GM18907 (cell line): ENCODE results near the gene PRELID1.
"Not testable (repeated sequence)": the region's sequence is repeated elsewhere in the genome, so short reads cannot be mapped to it uniquely, and the experiment has no call there.

Experiments
- ATAC-seq: cut with Tn5 transposase; IDR thresholded peaks from one replicate; pipeline ENCODE4 v1.9.1; 2021; ENCODE audit warnings: mild to moderate bottlenecking, moderate library complexity; ENCODE audit not compliant: unreplicated experiment

PRELID1 gene, protein sequence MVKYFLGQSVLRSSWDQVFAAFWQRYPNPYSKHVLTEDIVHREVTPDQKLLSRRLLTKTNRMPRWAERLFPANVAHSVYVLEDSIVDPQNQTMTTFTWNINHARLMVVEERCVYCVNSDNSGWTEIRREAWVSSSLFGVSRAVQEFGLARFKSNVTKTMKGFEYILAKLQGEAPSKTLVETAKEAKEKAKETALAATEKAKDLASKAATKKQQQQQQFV

DNA sequence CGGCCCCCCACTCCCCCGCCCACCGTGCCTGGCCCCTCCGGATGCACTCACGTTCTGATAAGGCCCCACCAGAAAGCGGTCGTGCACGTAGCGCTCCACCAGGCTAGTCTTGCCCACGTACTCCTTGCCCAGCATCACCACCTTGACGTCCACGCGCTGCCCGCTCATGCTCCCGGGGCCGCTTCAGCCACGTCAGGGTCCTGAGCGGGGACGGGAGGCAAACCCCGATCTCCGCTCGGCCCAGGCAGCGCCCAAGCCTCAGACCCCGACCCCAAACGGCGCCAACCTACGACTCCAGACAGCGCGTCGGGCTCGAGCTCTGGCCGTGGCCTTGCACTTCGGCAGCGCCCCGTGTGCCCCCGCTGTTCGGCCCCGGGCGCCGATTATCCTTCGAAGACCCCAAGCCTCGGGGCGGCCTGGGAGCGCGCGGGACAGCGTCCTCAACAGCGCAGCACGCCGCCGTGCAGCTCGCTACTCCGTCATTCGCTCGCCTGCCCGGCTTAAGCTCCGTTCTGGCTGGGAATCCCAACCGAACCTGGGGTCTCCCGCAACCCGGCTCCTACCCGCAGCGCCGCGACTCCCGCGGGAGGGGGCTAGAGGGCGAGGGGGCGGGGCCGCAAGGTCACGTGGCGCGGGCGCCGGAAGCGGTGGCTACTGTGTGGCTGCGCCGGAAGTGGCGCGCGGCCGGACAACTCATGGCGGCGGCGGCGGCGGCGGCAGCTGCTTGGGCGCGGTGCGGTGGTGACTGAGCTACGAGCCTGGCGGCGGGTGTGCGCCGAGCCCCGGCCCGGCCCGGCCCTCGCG, at the start of gene PRELID1, which contains the start of gene RAB24:
Gene PRELID1 (plus strand): TSS at position 679 of the 804 bp plus-strand sequence. CDS start 187 bp downstream, outside the sequence.
Gene RAB24 (minus strand): TSS at position 599 of the 804 bp plus-strand sequence. CDS start 431 bp downstream, at position 168.
- peak; percentile 56 for ATAC-seq

DNA sequence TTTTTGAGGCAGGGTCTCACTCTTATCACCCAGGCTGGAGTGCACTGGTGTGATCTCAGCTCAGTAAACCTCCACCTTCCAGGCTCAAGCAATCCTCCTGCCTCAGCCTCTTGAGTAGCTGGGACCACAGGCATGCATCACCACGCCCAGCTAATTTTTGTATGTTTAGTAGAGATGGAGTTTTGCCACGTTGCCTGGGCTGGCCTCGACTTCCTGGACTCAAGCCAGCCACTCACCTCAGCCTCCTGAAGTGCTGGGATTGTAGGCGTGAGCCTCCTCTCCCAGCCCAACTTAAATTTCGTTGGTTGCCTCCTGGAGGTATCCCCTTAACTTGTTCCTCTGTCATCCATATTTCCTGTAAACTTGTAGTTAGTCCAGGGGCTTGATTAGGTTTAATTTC, 47.3 kb upstream of the PRELID1 start:
- no peak for ATAC-seq

DNA sequence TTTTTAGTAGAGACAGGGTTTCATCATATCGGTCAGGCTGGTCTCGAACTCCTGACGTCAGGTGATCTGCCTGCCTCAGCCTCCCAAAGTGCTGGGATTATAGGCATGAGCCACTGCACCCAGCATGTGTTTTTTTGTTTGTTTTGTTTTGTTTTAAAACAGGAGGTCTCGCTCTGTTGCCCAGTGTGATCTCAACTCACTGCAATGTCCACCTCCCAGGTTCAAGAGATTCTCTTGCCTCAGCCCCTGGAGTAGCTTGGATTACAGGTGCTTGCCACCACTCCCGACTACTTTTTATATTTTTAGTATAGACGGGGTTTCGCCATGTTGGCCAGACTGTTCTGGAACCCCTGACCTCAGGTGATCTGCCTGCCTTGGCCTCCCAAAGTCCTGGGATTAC, 44.9 kb upstream of the PRELID1 start:
- ATAC-seq, result not testable (repeated sequence)

DNA sequence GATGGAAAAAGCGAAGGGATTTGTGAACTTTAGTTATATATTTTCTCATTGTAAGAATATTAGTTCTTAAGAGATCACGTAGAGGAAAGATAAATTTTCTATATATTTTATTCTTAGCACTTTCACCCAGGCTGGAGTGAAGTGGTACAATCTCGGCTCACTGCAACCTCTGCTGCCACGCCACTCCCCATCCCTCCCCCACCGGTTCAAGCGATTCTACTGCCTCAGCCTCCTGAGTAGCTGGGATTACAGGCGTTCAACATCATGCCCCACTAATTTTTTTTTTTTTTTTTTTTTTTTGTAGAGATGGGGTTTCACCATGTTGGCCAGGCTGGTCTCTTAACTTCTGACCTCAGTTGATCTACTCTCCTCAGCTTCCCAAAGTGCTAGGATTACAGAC, 42.6 kb upstream of the PRELID1 start:
- no peak for ATAC-seq

GRCh38 chr5:177261510-177261909, 42.1 kb upstream of the PRELID1 start:
- no peak for ATAC-seq

DNA sequence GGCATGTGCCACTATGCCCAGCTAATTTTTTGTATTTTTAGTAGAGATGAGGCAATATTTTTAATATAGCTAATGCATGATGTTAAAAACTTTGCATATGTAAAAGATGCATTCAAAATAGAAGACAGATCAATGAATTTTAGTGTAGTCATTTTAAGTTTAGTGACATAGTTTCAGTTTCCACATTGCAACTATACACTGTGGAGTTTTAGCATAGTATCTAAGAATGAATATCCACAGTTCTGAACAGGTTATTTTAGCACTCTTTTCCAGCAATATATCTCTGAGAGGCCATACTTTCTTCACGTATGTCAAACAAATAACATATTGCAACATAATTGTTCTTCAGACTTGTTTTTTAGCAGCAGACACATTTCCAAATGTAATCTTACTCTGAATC, 39.4 kb upstream of the PRELID1 start:
- ATAC-seq, result no peak

- ATAC-seq, result no peak
These were observed 38.2 kb upstream of the PRELID1 start for GRCh38 chr5:177265395-177265794.

GRCh38 chr5:177269232-177269895, 34.2 kb upstream of the PRELID1 start:
- ATAC-seq, result no peak

DNA sequence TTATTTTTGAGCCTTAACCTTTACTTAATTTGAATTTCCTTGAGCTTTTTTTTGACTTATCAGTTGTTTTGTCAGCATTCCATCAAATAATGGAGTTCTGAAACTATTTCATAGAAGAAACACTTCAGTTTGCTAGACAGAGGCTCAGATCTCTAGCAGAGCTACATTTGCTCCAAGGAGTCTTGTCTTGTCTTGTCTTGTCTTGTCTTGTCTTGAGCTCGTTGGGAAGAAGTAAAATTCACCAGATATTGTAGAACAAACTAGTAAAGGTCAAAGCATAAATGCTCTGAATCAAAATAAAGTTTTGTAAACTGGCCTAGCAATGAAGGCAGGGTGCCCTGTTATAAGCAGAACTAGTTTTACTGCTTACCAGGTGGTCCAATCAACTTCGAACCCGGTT, 33.6 kb upstream of the PRELID1 start:
- ATAC-seq, result no peak

- no peak for ATAC-seq
These were observed 32.9 kb upstream of the PRELID1 start for GRCh38 chr5:177270653-177271052.

GRCh38 chr5:177271113-177271512, 32.5 kb upstream of the PRELID1 start:
- ATAC-seq, result no peak

- ATAC-seq, result no peak
These were observed 27.7 kb upstream of the PRELID1 start for GRCh38 chr5:177275883-177276282.

DNA sequence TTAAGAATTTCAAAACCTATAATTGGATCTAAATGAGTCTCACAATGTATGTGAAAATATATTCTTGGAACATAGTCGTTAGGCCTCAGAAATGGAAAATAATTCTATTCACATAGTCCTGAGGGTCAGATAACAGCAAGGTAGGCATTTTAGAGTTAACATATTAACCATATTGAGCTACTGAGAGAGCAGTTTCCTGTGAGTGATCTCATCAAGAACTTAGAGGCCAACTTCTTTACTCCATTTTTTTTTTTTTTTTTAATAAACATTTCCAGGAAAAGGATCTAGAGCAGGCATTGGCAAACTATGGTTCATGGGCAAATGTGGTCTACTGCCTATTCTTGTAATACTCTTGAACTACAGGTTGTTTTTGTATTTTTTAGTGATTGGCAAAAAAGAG, 26.7 kb upstream of the PRELID1 start:
- no peak for ATAC-seq

DNA sequence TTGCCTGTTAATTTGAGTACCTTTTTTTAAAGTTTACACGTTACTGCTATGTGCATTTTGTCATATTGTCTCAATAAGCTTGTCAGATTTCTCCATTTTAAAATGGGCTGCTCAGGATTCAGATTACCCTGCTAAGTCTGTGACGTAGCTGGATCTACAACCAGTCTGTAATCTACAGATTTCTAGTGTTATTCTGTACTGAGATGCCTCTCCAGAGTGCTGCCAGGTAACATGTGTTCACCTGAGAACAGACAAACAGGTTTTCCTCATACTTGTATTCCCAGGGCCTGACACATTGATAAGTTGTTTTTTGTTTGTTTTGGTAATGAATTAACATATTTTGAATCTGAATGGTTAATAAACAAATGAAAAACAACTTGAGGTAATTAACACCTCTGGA, 15.4 kb upstream of the PRELID1 start:
- no peak for ATAC-seq

DNA sequence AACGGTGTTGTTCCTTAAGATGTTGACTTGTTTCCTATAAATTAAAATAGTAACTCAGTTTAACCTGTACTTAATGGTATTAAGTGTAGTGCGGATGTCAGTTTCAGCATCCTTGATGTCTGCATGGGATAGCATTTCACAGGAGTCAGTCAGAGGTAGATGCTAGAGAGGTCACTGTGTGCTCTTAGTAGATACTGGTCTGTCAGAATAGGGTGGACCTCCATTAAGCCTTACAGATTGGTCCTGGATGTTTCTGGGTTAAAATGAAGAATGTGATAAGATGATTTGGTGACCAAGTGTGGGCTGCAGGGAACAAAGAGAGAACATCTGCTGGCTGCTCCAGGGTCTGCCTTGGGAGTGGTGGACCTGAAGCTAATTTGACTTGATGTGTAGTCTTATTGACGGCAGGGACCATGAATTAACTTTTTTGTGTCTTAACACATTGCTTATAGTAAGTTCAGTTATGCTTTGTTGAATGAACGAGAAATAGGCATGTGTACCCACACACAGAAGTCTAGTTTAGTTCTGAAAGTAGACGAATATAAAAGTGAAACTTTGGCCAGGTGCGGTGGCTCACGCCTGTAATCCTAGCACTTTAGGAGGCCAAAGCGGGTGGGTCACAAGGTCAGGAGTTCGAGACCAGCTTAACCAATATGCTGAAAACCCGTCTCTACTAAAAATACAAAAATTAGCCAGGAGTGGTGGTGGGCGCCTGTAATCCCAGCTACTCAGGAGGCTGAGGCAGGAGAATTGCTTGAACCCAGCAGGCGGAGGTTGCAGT, 12.6 kb upstream of the PRELID1 start:
- ATAC-seq, result no peak

GRCh38 chr5:177291735-177292134, 11.9 kb upstream of the PRELID1 start:
- no peak for ATAC-seq

- no peak for ATAC-seq
These were observed 9.6 kb upstream of the PRELID1 start for GRCh38 chr5:177293819-177294581.

DNA sequence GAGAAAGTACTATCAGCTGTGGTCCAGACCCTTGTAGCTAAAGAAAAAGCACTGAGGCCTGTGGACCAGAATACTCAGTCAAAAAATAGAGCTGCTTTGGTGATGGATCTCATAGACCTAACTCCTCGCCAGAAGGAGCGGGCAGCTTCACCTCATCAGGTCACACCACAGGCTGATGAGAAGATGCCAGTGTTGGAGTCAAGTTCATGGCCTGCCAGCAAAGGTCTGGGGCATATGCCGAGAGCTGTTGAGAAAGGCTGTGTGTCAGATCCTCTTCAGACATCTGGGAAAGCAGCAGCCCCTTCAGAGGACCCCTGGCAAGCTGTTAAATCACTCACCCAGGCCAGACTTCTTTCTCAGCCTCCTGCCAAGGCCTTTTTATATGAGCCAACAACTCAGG, 9.0 kb upstream of the PRELID1 start:
- no peak for ATAC-seq

DNA sequence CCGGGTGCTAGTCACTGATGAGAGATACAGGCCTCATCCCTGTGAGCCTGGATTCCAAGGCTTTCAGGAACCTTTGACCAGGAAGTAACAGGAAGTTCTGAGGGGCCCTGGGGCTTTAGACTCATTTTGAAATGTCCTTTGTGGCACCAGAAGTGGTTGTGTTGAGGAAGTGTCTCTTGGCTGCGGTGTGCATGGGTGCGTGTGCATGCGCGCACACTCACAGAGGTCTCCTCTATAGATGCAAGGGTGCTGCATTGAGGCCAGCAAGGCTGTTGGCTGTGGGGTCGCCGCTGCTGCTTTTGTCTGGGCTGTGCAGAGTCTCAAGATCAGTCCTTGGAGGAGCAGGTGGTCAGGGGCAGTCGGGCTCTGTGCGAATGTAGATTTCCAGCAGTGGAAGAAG, 7.7 kb upstream of the PRELID1 start:
- no peak for ATAC-seq

- ATAC-seq, result no peak
These were observed 7.0 kb upstream of the PRELID1 start for GRCh38 chr5:177296581-177296980.
